ENCODE data around the gene TLE2. TPM values are rescaled to one million over a fixed set of nuclear protein-coding genes. Genes with fewer than 3 reads are reported as not detected.
"Not testable (repeated sequence)": the region's sequence is repeated elsewhere in the genome, so short reads cannot be mapped to it uniquely, and the experiment has no call there.

TLE2 gene
- total and polyA plus RNA-seq, 2 donors: 2.0 to 16.8 TPM

- DNase-seq (ENCODE audit: low read depth in 6 of 9, low spot score in 9 of 9): no peak
- H3K27ac ChIP-seq (ENCODE audit: low read depth in 1 of 2, low read length in 1 of 2): no peak overlapping the region
- H3K36me3 ChIP-seq (ENCODE audit: control insufficient read depth in 2 of 2, insufficient read depth in 2 of 2, low read length in 1 of 2): no peaks in the 10 kb centered on the region
- H3K4me3 ChIP-seq (ENCODE audit: low read length in 2 of 2): no peak overlapping the region
- H3K9me3 ChIP-seq (ENCODE audit: control insufficient read depth in 2 of 2, insufficient read depth in 1 of 2, low read length in 1 of 2): no peaks in the 10 kb centered on the region
- 99% methylated on average over 5 of the region's 5 CpGs for WGBS
- H3K27me3 ChIP-seq (ENCODE audit: control insufficient read depth in 2 of 2, insufficient read depth in 1 of 2, low read length in 1 of 2): no peaks in the 10 kb centered on the region
- peaks cover 14 to 21% of the 10 kb centered on the region in 2 donors for H3K4me1 ChIP-seq (ENCODE audit: control insufficient read depth in 2 of 2, insufficient read depth in 2 of 2, low read length in 2 of 2)
Measured at GRCh38 chr19:2964874-2965273, 64.2 kb downstream of the TLE2 start.

- H3K9me3 ChIP-seq (ENCODE audit: control insufficient read depth in 2 of 2, insufficient read depth in 1 of 2, low read length in 1 of 2); H3K4me1 ChIP-seq (ENCODE audit: control insufficient read depth in 2 of 2, insufficient read depth in 2 of 2, low read length in 2 of 2); H3K27me3 ChIP-seq (ENCODE audit: control insufficient read depth in 2 of 2, insufficient read depth in 1 of 2, low read length in 1 of 2); H3K27ac ChIP-seq (ENCODE audit: low read depth in 1 of 2, low read length in 1 of 2); H3K4me3 ChIP-seq (ENCODE audit: low read length in 2 of 2); H3K36me3 ChIP-seq (ENCODE audit: control insufficient read depth in 2 of 2, insufficient read depth in 2 of 2, low read length in 1 of 2); DNase-seq (ENCODE audit: low read depth in 6 of 9, low spot score in 9 of 9): not testable (repeated sequence)
- WGBS: 96% methylated on average over 12 of the region's 12 CpGs
Measured at GRCh38 chr19:2963631-2964030, 65.4 kb downstream of the TLE2 start.

GRCh38 chr19:2963122-2963521 is 66.0 kb downstream of the TLE2 start:
- Histone ChIP-seq H3K4me1 (ENCODE audit: control insufficient read depth in 2 of 2, insufficient read depth in 2 of 2, low read length in 2 of 2) (peaks cover 2 to 4% of the 10 kb centered on the region in 2 donors), H3K27ac (ENCODE audit: low read depth in 1 of 2, low read length in 1 of 2) (no peak overlapping the region)

GRCh38 chr19:2962018-2962670 is 66.9 kb downstream of the TLE2 start:
- Histone ChIP-seq H3K9me3 (ENCODE audit: control insufficient read depth in 2 of 2, insufficient read depth in 1 of 2, low read length in 1 of 2) (no peaks in the 10 kb centered on the region), H3K36me3 (ENCODE audit: control insufficient read depth in 2 of 2, insufficient read depth in 2 of 2, low read length in 1 of 2) (no peaks in the 10 kb centered on the region), H3K4me3 (ENCODE audit: low read length in 2 of 2) (peak overlapping the region in 1 of 2 donors; percentile 3), H3K4me1 (ENCODE audit: control insufficient read depth in 2 of 2, insufficient read depth in 2 of 2, low read length in 2 of 2) (peaks cover 2 to 4% of the 10 kb centered on the region in 2 donors), H3K27me3 (ENCODE audit: control insufficient read depth in 2 of 2, insufficient read depth in 1 of 2, low read length in 1 of 2) (no peaks in the 10 kb centered on the region), H3K27ac (ENCODE audit: low read depth in 1 of 2, low read length in 1 of 2) (no peak overlapping the region)
- 43% methylated on average over 17 of the region's 17 CpGs for WGBS
- peak in 8 of 9 donors; percentile 70 to 88 (median 80) for DNase-seq (ENCODE audit: low read depth in 6 of 9, low spot score in 9 of 9)

More at GRCh38 chr19:2963122-2963521, 66.0 kb downstream of the TLE2 start:
- no peak for DNase-seq (ENCODE audit: low read depth in 6 of 9, low spot score in 9 of 9)
- H3K4me3 ChIP-seq (ENCODE audit: low read length in 2 of 2): no peak overlapping the region
- WGBS: 93% methylated on average over 5 of the region's 5 CpGs
- no peaks in the 10 kb centered on the region for H3K27me3 ChIP-seq (ENCODE audit: control insufficient read depth in 2 of 2, insufficient read depth in 1 of 2, low read length in 1 of 2)
- no peaks in the 10 kb centered on the region for H3K9me3 ChIP-seq (ENCODE audit: control insufficient read depth in 2 of 2, insufficient read depth in 1 of 2, low read length in 1 of 2)
- no peaks in the 10 kb centered on the region for H3K36me3 ChIP-seq (ENCODE audit: control insufficient read depth in 2 of 2, insufficient read depth in 2 of 2, low read length in 1 of 2)

- Histone ChIP-seq H3K4me1 (ENCODE audit: control insufficient read depth in 2 of 2, insufficient read depth in 2 of 2, low read length in 2 of 2) (peaks cover 2 to 4% of the 10 kb centered on the region in 2 donors), H3K9me3 (ENCODE audit: control insufficient read depth in 2 of 2, insufficient read depth in 1 of 2, low read length in 1 of 2) (no peaks in the 10 kb centered on the region), H3K4me3 (ENCODE audit: low read length in 2 of 2) (no peak overlapping the region), H3K27ac (ENCODE audit: low read depth in 1 of 2, low read length in 1 of 2) (no peak overlapping the region), H3K27me3 (ENCODE audit: control insufficient read depth in 2 of 2, insufficient read depth in 1 of 2, low read length in 1 of 2) (no peaks in the 10 kb centered on the region), H3K36me3 (ENCODE audit: control insufficient read depth in 2 of 2, insufficient read depth in 2 of 2, low read length in 1 of 2) (no peaks in the 10 kb centered on the region)
- WGBS: 91% methylated on average over 12 of the region's 12 CpGs
- DNase-seq (ENCODE audit: low read depth in 6 of 9, low spot score in 9 of 9): no peak
Measured at GRCh38 chr19:2960120-2960519, 69.0 kb downstream of the TLE2 start.

- Histone ChIP-seq H3K27ac (ENCODE audit: low read depth in 1 of 2, low read length in 1 of 2) (no peak overlapping the region), H3K4me1 (ENCODE audit: control insufficient read depth in 2 of 2, insufficient read depth in 2 of 2, low read length in 2 of 2) (peaks cover under 1% of the 10 kb centered on the region in 2 donors), H3K9me3 (ENCODE audit: control insufficient read depth in 2 of 2, insufficient read depth in 1 of 2, low read length in 1 of 2) (no peaks in the 10 kb centered on the region), H3K27me3 (ENCODE audit: control insufficient read depth in 2 of 2, insufficient read depth in 1 of 2, low read length in 1 of 2) (no peaks in the 10 kb centered on the region), H3K36me3 (ENCODE audit: control insufficient read depth in 2 of 2, insufficient read depth in 2 of 2, low read length in 1 of 2) (no peaks in the 10 kb centered on the region), H3K4me3 (ENCODE audit: low read length in 2 of 2) (no peak overlapping the region)
- 98% methylated on average over 5 of the region's 5 CpGs for WGBS
- no peak for DNase-seq (ENCODE audit: low read depth in 6 of 9, low spot score in 9 of 9)
Measured at GRCh38 chr19:2957160-2957559, 71.9 kb downstream of the TLE2 start.

GRCh38 chr19:2952953-2953481 is 76.1 kb downstream of the TLE2 start:
- 83% methylated on average over 9 of the region's 9 CpGs for WGBS
- Histone ChIP-seq H3K27me3 (ENCODE audit: control insufficient read depth in 2 of 2, insufficient read depth in 1 of 2, low read length in 1 of 2) (no peaks in the 10 kb centered on the region), H3K4me1 (ENCODE audit: control insufficient read depth in 2 of 2, insufficient read depth in 2 of 2, low read length in 2 of 2) (peaks cover 7 to 14% of the 10 kb centered on the region in 2 donors), H3K4me3 (ENCODE audit: low read length in 2 of 2) (no peak overlapping the region), H3K9me3 (ENCODE audit: control insufficient read depth in 2 of 2, insufficient read depth in 1 of 2, low read length in 1 of 2) (peaks cover 0 to 5% of the 10 kb centered on the region in 2 donors), H3K27ac (ENCODE audit: low read depth in 1 of 2, low read length in 1 of 2) (no peak overlapping the region), H3K36me3 (ENCODE audit: control insufficient read depth in 2 of 2, insufficient read depth in 2 of 2, low read length in 1 of 2) (no peaks in the 10 kb centered on the region)
- no peak for DNase-seq (ENCODE audit: low read depth in 6 of 9, low spot score in 9 of 9)

GRCh38 chr19:2950286-2951124 is 78.6 kb downstream of the TLE2 start:
- Histone ChIP-seq H3K4me3 (ENCODE audit: low read length in 2 of 2) (peak overlapping the region; percentile 67 to 97), H3K27me3 (ENCODE audit: control insufficient read depth in 2 of 2, insufficient read depth in 1 of 2, low read length in 1 of 2) (no peaks in the 10 kb centered on the region), H3K36me3 (ENCODE audit: control insufficient read depth in 2 of 2, insufficient read depth in 2 of 2, low read length in 1 of 2) (no peaks in the 10 kb centered on the region), H3K27ac (ENCODE audit: low read depth in 1 of 2, low read length in 1 of 2) (peak overlapping the region; percentile 89 to 93), H3K9me3 (ENCODE audit: control insufficient read depth in 2 of 2, insufficient read depth in 1 of 2, low read length in 1 of 2) (peaks cover 0 to 5% of the 10 kb centered on the region in 2 donors), H3K4me1 (ENCODE audit: control insufficient read depth in 2 of 2, insufficient read depth in 2 of 2, low read length in 2 of 2) (peaks cover 7 to 16% of the 10 kb centered on the region in 2 donors)
- DNase-seq (ENCODE audit: low read depth in 6 of 9, low spot score in 9 of 9): peak; percentile 95 to 100 (median 98)
- under 1% methylated on average over 53 of the region's 53 CpGs for WGBS

GRCh38 chr19:2949939-2950285 is 79.2 kb downstream of the TLE2 start:
- no peaks in the 10 kb centered on the region for H3K36me3 ChIP-seq (ENCODE audit: control insufficient read depth in 2 of 2, insufficient read depth in 2 of 2, low read length in 1 of 2)
- H3K9me3 ChIP-seq (ENCODE audit: control insufficient read depth in 2 of 2, insufficient read depth in 1 of 2, low read length in 1 of 2): peaks cover 0 to 10% of the 10 kb centered on the region in 2 donors
- H3K27me3 ChIP-seq (ENCODE audit: control insufficient read depth in 2 of 2, insufficient read depth in 1 of 2, low read length in 1 of 2): no peaks in the 10 kb centered on the region
- under 1% methylated on average over 11 of the region's 11 CpGs for WGBS
- no peak for DNase-seq (ENCODE audit: low read depth in 6 of 9, low spot score in 9 of 9)
- peak overlapping the region; percentile 89 to 93 for H3K27ac ChIP-seq (ENCODE audit: low read depth in 1 of 2, low read length in 1 of 2)
- H3K4me3 ChIP-seq (ENCODE audit: low read length in 2 of 2): peak overlapping the region; percentile 67 to 97
- peaks cover 9 to 22% of the 10 kb centered on the region in 2 donors for H3K4me1 ChIP-seq (ENCODE audit: control insufficient read depth in 2 of 2, insufficient read depth in 2 of 2, low read length in 2 of 2)

All from thymus (tissue), 11 donors.